Measurements from ENCODE around the gene LHPP.

Gene LHPP

DNA sequence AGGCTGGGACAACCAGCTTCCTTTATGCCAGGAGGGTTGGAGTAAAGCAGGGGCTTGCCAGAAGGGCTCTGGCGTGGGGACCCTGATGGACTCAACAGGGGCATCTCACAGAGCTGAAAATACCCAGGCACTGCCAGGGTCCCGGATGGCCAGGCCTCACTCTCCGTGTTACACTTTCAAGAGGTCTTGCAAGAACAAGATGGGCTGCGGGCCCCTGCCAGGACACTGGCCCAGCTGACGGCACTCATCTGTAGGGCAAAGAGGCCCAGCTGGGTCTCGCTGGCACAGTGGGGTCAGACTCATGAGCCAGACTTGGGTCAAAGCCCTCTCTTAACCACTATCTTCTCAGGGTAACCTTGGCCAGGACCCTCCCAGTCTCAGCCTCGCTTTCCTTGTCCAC, 191.7 kb downstream of the LHPP start:
- no peak for DNase-seq

DNA sequence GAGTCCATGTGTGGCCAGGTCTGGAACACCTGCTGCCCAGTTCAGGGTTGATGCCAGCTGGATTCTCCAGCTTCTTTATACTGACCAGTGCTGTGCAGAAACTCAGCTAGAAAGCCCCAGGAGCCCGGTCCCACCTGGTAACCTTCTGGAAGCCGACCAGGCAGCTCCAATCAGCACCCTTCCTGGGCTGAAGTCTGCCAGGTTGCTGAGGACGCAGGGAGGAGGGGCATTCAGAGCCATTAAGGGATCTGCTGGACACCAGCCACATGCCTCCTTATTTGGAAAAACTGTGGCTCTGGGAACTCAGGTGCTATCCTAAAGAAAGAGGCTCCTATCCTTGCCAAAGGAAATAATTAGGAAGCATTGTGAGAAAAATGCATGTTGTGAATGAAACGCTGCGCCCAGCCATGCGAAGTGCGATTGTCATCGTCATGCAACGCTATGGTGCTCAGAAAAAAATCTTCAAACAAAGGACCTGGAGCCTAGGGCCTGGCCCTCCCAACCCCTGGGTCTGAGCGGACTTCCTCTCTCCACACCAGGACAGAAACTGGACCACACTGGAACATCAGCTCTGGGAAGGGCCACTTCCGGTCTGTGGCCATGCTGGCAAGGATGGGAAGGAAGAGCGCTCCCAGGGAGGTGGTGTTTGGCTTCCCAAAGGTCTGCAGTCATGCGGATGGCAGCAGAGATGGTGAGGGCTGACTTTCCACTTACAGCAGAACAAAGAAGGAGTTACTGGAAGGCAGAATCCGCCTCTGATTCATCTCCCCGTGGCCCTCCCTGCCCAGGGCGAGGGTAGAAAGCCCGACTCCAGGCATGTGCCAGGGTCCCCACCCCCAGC, 192.4 kb downstream of the LHPP start:
- peak in 2 of 56 donors; percentile 38 to 68 for DNase-seq

GRCh38 chr10:124654686-124655085, 193.1 kb downstream of the LHPP start:
- no peak for DNase-seq

GRCh38 chr10:124655191-124656112, 193.8 kb downstream of the LHPP start:
- no peak for DNase-seq

GRCh38 chr10:124656113-124656490, 194.5 kb downstream of the LHPP start:
- DNase-seq, result no peak

DNA sequence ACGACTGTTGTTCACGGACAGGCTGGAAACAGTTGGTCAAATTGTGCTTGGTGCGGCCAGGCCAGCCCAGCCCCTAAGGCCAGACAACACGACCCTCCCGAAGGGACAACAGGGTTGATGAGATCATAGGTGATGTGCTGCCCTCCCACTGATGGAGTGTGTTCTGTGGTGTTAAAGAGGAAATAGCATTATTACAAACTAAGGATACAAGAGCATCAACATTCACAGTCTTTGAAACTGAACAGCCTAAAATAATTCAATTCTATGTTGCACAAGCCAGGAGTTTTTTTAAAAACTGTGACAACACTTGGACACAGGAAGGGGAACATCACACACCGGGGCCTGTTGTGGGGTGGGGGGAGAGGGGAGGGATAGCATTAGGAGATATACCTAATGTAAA, 194.9 kb downstream of the LHPP start:
- DNase-seq, result no peak

DNA sequence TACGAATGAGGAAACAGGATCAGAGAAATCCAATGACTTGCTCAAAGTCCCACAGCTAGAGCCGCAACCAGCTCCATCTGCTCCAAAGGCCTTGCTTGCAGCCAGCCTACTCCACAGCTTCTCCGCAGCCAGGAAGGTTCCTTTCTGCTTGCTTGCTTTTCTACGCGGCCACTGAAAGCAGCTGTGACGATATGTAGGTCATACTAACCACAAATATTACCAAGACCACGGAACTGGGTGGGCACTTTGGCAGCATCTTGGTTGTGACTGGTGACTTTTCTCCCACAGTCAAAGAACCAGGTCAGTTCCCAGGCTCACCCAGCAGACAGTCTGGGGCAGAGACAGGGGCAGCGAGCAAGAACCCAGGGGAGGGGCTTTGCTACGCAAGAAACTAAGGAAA, 196.2 kb downstream of the LHPP start:
- peak in 1 of 56 donors; percentile 22 for DNase-seq

- DNase-seq, result no peak
These were observed 197.1 kb downstream of the LHPP start for GRCh38 chr10:124658591-124659242.

GRCh38 chr10:124659380-124659779, 197.8 kb downstream of the LHPP start:
- no peak for DNase-seq

- DNase-seq, result no peak
These were observed 198.9 kb downstream of the LHPP start for GRCh38 chr10:124660404-124661125.

DNA sequence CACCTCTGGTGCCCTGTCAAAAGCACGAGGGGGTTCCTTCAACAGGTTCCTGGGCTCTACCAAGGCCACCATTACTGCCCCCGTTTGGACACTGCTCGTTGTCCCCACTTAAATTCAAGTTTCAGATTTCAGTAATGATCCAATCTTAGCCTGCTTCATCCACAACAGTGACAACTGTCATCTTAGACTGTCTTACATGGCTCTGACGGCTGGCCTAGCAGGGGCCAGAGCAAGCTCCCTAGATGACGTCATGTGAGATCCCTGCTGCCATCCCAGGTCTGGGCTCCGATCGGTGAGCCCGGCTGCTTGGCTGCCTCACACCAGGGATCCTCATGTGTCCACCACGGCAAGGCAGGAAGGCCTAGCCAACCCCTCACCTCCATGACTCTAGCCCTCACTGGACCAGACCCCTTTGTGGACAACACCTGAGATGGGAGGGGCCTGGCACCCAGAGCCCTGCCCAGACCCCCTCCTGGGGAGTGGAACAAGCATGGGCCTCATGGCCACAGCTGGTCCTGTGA, 200.1 kb downstream of the LHPP start:
- no peak for DNase-seq

- DNase-seq, result no peak
These were observed 201.6 kb downstream of the LHPP start for GRCh38 chr10:124663228-124663627.
